ENCODE measurements around the gene ZNF235.
"Not testable (repeated sequence)": the region's sequence is repeated elsewhere in the genome, so short reads cannot be mapped to it uniquely, and the experiment has no call there.

Gene ZNF235

DNA sequence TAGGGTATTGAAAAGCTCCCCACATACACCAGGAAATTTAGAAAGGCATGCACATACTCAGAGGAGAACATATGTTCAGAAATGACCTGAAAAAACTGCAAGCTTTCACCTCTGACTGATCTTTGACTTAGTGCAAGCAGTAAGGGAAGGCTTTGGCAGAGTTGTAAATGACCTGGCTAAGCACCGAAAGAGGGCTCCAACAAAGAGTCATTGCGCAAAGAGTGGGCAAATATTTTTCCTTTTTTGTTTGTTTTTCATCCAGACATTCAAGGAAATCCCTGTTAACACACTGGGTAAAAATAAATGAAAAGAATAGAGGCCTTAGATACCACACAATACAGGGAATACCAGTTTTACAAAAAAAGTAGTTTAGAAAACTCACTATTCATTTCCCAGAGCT lies 50.3 kb downstream of the ZNF235 start:
- DNase-seq, result no peak

- not testable (repeated sequence) for DNase-seq
These were observed 51.4 kb downstream of the ZNF235 start for GRCh38 chr19:44253392-44253791.

DNA sequence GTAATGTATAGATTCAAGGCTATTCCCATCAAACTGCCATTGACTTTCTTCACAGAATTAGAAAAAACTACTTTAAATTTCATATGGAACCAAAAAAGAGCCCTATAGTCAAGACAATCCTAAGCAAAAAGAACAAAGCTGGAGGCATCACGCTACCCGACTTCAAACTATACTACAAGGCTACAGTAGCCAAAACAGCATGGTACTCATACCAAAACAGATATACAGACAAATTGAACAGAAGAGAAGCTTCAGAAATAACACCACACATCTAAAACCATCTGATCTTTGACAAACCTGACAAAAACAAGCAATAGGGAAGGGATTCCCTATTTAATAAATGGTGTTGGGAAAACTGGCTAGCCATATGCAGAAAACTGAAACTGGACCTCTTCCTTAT lies 52.5 kb downstream of the ZNF235 start:
- DNase-seq, result not testable (repeated sequence)

DNA sequence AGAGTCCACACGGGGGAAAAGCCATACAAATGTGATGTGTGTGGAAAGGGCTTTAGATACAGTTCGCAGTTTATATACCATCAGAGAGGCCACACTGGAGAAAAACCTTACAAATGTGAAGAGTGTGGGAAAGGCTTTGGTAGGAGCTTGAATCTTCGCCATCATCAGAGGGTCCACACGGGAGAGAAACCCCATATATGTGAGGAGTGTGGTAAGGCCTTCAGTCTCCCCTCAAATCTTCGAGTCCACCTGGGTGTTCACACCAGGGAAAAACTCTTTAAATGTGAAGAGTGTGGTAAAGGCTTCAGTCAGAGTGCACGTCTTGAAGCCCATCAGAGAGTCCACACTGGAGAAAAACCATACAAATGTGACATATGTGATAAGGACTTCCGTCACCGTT lies 68.4 kb downstream of the ZNF235 start:
- DNase-seq, result no peak
